Stimulated activated CD8-positive, alpha-beta memory T cell treated with anti-CD3 and anti-CD28 coated beads, Interleukin-4, amount 100 ng/mL, for 24 hours (primary cell): ENCODE measurements around the gene TBC1D9.

Experiments
- DNase-seq: peaks from one replicate; pipeline ENCODE4 v3.0.0-alpha.2; 2020; ENCODE audit warnings: low read depth

Gene TBC1D9

DNA sequence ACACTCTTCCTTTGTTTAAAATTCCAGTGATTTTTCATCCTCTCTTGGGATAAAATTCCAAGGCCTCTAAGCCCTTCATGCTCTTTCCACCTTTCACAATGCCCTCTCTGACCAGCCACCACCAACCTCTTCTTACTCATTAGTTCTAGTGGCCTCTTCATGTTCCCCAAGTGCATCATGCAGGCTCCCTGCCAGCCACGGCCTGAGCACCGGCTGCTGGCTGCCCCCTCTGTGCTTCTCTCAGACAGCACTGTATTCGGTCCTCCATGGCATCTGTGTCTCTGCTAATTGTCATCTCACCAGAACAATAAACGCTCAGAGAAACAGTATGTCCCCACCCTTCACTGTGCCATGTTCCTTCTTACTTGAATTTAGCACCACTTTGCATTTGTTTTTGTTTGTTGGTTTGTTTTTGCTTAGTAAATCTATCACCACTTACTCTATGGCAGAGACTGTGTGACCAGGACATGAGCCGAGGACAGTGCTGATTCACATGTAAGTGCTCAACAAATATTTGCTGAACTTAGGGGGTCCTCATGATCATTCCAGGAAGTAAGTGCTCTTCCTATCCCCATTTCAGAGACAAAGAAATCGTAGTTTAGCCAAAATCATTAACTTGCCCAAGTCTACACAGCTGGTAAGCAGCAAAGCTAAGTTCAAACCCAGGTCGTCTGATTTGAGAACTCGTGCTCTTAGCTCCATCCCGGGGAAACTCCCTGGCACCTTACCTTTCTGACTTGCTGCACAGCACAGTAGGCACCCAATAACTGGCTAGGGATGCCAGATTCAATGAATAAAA is 110.4 kb downstream of the TBC1D9 start:
- no peak for DNase-seq

DNA sequence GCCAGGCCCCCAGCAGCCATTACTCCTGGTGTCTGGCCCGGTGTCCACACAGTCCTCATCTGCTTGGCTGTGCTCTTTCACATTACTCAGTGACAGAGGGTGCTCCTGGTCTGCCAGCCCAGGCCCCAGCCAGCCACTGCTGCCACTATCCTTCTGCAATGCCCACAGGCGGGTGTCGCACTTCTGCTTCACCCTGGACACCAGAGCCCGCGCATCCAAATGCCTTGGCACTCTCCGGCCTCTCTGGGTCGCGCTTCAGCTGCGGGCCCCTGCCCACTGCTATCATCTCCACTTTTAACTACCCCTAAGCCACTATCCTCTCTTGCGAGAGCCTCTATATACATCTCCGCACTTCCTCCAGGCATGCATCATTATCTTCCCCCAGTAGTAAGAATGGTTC is 111.0 kb downstream of the TBC1D9 start:
- DNase-seq, result no peak

GRCh38 chr4:140644470-140645185 is 111.6 kb downstream of the TBC1D9 start:
- DNase-seq, result no peak

- no peak for DNase-seq
Observed at GRCh38 chr4:140643571-140644055, 112.6 kb downstream of the TBC1D9 start.

GRCh38 chr4:140642674-140643437 is 113.3 kb downstream of the TBC1D9 start:
- DNase-seq, result no peak

- DNase-seq, result no peak
Observed at GRCh38 chr4:140641789-140642439, 114.3 kb downstream of the TBC1D9 start.

DNA sequence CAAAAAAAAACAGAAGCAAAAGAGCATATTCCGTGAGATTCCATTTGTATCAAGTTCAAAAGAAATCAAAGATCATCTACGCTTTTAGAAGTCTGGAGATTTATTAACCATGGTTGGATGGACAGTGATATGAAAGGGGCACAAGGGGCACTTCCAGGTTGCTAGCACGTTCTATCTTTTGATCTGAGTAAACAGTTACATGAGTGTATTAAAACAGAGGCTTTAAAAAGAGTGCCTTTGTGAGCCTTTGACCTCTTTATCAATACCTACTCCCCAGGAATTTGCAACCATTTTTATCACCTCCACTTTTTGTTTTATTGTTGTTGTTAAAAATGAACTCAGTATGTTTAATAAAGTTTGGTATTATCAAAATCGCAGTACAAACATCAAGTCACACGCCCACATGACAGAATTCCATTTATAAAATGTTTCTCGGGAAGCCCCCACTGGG is 115.1 kb downstream of the TBC1D9 start:
- DNase-seq, result no peak

- no peak for DNase-seq
Observed at GRCh38 chr4:140640150-140640748, 115.9 kb downstream of the TBC1D9 start.

DNA sequence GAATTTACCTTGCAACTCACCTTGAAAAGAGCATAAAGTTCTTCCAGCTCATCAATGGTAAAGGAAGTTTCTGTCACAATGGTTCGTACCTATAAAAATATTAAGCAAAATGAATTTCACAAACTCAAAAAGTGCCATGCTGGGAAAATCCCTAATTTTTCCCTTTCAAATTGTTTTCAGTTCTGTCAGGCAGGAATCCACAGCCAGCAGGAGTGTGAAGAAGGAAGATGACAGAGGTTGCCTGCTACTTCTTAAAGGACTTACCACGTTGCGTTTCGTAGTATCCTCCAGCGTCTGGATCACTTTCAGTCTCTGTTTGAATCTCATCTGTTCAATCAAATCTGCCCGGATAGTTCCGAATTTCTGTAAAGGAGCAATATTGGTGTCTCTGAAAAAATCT is 117.1 kb downstream of the TBC1D9 start:
- no peak for DNase-seq

GRCh38 chr4:140637836-140638235 is 118.3 kb downstream of the TBC1D9 start:
- no peak for DNase-seq

DNA sequence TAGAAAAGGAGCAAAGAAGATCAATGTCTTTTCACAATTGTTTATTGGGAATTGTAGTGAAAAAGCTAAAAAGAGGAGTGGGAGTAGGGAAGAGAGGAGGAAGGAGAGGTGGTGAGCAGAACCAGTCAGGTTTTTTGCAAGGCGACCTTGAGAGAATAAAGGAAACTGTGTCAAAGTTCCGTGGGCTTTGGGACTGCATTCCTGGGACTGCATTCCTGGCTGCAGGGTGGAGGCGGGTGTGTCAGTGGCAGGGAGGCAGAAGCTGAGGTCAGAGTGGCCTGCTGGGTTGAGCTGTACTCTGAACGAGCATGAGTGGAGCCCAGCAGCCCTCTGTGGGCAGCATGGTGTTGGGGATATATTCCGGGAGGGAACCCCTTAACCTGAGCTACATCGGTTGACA is 120.6 kb downstream of the TBC1D9 start:
- no peak for DNase-seq

DNA sequence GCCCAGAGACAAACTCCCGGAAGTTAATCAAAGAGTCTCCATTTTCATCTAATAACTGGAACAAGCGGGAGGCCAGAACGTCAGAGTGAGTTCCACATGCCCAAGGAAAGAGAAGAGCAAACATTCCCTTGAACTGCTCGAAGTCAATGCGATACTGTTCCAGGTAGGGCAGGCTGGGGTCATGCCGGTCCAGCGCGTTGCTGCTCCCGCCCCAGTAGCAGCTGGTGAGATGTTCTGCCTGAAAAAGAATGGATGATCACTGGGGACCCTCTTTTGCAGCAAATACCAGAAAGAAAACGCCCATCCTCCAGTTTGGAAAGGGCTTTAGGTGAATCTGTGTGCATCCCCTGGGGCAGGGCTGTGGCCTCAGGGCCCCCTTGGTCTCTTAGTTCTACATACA is 122.2 kb downstream of the TBC1D9 start:
- no peak for DNase-seq

DNA sequence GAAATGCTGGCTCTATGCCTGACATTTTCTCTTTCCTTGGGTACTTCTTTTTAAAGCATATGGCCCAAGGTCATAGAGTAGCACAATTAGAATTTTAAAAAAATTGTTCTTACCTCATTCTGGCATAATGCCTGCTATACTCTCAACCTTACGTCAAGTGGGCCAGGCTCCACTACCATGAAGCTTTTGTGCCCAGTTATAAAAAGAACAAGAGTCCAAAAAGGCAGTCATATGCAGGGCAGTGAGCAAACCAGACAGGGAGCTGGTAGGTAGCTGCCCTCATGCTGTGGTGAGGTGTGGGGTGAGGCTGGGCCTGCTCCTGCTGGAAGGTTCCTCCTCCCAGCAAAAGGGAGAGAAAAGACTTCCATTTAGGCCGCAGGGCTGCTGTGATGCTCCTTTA is 123.1 kb downstream of the TBC1D9 start:
- no peak for DNase-seq

DNA sequence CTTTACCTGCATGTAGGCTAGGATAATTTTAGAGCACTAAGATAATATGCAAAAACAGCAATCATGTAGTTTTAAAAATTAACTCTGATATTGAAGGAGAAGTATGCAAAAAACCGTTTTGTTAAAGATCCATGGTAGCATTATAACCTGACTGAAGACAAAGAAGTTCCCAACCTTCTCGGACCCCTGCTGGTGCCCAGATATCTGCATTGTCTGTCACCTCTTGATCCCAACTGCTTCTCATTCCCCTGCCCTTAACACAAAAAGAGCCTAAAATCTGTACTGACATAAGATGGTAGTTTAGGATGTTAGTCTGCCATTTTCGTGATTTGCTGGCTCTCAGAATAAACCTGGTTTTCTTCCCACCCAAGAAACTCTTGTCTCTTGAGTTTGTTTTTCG is 125.9 kb downstream of the TBC1D9 start:
- DNase-seq, result no peak

- DNase-seq, result no peak
Observed at GRCh38 chr4:140628016-140628415, 128.2 kb downstream of the TBC1D9 start.

GRCh38 chr4:140626661-140627376 is 129.4 kb downstream of the TBC1D9 start:
- DNase-seq, result no peak

GRCh38 chr4:140622333-140622958 is 133.7 kb downstream of the TBC1D9 start:
- DNase-seq, result no peak

GRCh38 chr4:140621161-140621560 is 135.0 kb downstream of the TBC1D9 start:
- no peak for DNase-seq

DNA sequence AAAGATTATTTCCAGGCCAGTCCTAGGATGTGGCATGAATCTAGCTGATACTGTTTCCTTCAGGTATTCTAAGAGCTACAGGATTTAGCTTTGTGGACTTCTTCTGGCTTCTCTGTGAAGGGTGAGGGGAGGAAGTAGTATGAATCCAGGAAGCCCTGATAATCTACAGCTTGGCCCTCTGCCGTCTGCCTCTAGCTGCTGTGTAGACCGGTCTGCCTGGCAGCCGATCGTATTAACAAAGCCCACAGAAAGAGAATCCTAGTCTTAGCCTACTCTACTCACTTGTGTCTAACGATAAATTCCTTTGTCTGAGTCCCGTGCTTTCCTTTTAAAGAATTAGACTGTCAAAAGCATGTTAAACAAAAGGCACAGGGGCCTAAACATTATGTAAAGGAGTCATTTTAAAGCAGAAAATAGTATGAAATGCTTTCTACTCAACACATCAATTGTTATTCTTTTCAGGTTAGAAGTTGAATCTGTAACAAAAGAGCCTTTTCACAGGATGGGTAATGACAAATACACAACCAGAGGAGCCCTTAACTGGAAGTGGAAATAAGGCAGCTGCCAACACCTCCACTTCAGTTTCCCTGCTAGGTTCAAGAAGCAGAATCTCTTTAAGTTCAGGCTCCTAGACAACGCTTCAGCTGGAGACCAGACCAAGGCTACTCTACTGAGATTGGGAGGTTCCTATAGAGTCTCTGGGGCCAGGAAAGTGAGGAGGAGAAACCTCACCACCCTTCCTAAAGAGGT is 138.5 kb downstream of the TBC1D9 start:
- DNase-seq, result no peak

DNA sequence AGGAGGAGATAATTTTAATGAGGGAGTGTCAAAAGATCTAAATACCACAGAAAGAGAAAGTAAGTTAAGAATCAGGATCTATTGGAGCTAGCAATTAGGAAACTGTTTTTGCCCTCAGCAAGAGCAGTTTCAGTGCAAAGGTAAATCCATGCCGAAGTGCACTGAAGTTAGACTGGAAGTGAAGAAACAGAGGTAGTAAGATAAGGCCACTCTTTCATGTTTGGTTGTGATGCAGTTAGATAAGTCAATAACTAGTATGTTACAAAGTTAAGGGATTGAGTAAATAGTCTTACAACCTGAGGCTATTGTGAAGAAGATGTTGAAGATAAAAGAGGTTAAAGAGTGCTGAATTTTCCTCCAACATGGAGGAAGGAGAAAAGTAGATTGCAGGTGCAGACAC is 140.7 kb downstream of the TBC1D9 start:
- no peak for DNase-seq
